Mesodermal cell (in vitro differentiated cells): Measurements from ENCODE around the gene GZF1.

Experiments
- H3K27ac ChIP-seq: 2 replicates; pipeline ENCODE4 v1.7.0; 2013; ENCODE audit warnings: mild to moderate bottlenecking, low read depth, low read length, moderate library complexity; ENCODE audit not compliant: severe bottlenecking
- H3K36me3 ChIP-seq: 2 replicates; pipeline ENCODE4 v1.7.1; 2013; ENCODE audit warnings: mild to moderate bottlenecking, low read length, moderate library complexity; ENCODE audit not compliant: control insufficient read depth, insufficient read depth
- H3K4me1 ChIP-seq: one replicate; pipeline ENCODE4 v1.7.1; 2013; ENCODE audit warnings: mild to moderate bottlenecking, low read length; ENCODE audit not compliant: insufficient read depth, control insufficient read depth, poor library complexity, severe bottlenecking
- H3K4me3 ChIP-seq: 2 replicates; pipeline ENCODE4 v1.7.0; 2013; ENCODE audit warnings: low read length, control low read depth, mild to moderate bottlenecking; ENCODE audit not compliant: insufficient read depth, poor library complexity, severe bottlenecking; ENCODE audit errors: extremely low read depth
- H3K9me3 ChIP-seq: 2 replicates; pipeline ENCODE4 v1.7.1; 2013; ENCODE audit warnings: mild to moderate bottlenecking, low read length, moderate library complexity; ENCODE audit not compliant: control insufficient read depth
- WGBS, 2 experiments: methylation state at CpG; one replicate each; pipeline ENCODE4 v1.1.5; 2013; ENCODE audit warnings: missing lambda C conversion rate in 2 of 2; ENCODE audit not compliant: insufficient coverage in 2 of 2; 5-methylcytosine and 5-hydroxymethylcytosine counted together

The GZF1 gene

DNA sequence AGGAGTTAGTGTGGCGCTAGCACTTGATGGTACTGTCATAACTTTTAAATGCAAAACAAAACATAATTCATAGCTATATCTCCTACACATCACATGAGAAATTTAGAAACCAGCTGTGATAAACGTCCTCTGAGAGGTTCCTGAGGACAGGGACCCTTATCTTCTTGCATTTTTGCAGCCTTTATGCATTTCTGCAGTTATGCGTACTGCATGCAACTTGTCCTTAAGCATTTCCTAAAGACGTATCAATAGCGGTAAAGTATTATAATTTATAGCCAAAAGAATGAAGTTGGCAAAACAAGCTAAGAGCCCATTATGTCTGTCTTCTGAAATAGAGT is 57.6 kb downstream of the GZF1 start:
- H3K4me1 ChIP-seq: no peaks in the 10 kb centered on the region
- 67 to 69% methylated on average over 2 to 3 of the region's 5 CpGs for WGBS, 2 experiments
- peak overlapping the region; percentile 96 for H3K4me3 ChIP-seq
- H3K36me3 ChIP-seq: peaks cover 4% of the 10 kb centered on the region
- H3K27ac ChIP-seq: peak overlapping the region; percentile 3
- no peaks in the 10 kb centered on the region for H3K9me3 ChIP-seq

- peak overlapping the region; percentile 96 for H3K4me3 ChIP-seq
- 1 to 4% methylated on average over 36 to 46 of the region's 58 CpGs for WGBS, 2 experiments
- peak overlapping the region; percentile 20 for H3K27ac ChIP-seq
- H3K36me3 ChIP-seq: peaks cover 4% of the 10 kb centered on the region
- H3K4me1 ChIP-seq: no peaks in the 10 kb centered on the region
- no peaks in the 10 kb centered on the region for H3K9me3 ChIP-seq
Observed at GRCh38 chr20:23419995-23420901, 58.3 kb downstream of the GZF1 start.

DNA sequence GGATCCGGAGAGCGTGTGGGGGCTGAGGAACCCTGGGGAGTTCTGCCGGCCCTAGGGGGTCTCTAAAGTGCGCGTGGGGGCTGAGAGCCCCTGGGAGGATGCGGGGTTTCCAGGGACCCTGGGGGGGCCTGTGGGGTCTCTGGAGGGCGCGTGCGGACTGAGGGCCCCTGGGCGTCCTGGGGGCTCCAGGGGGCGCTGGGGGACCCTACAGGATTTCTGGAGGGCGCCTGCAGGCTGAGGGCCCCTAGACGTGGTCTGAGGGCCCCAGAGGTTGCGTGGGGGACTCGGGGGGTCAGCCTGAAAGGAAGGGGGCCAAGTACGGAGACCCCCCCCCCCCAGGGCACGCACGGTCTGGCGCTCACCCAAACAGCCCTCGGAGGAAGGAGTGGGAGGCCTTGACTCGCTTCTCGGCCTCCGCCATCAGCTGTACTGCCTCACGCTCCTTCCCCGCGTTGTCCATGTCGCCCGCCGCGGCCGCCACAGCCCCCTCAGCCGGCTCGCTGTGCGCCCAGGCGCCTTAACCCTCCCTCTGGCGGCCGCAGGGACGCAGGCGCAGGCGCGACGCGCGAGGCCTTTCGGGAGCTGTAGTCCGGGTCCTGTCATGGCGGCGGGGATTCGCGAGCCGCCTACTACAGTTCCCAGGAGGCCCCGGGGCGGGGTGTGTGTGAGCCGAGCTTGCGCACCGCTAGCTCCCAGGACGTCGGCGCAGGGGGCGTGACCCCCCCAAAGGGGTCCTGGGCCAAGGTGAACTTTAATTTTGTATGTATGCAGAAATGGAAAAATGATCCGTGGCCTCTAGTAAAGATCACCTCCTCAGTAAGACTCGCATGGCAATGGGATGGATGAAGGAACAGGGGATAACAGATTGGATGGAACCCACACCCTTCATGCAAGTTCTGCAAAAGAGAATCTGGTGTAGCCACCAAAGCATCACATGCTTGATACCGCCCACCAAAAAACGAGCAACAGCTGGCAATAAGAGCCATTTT is 59.3 kb downstream of the GZF1 start, which contains the start of gene NAPB:
Gene NAPB (minus strand): TSS at position 546 of the 989 bp plus-strand sequence. CDS start 86 bp downstream, at position 460.
- H3K4me1 ChIP-seq: no peaks in the 10 kb centered on the region
- 1% methylated on average over 43 to 47 of the region's 64 CpGs for WGBS, 2 experiments
- peaks cover 4% of the 10 kb centered on the region for H3K36me3 ChIP-seq
- peak within 1 kb of the TSS; percentile 20 for H3K27ac ChIP-seq
- H3K9me3 ChIP-seq: no peaks in the 10 kb centered on the region
- peak within 1 kb of the TSS; percentile 96 for H3K4me3 ChIP-seq
